NCI-H774 (cell line): ENCODE results near the gene SUSD4.
"Not testable (repeated sequence)": the region's sequence is repeated elsewhere in the genome, so short reads cannot be mapped to it uniquely, and the experiment has no call there.

Source experiments
- DNase-seq: peaks from one replicate; lab custom pipeline; 2025; lab: John Stamatoyannopoulos, UW

The SUSD4 gene, protein sequence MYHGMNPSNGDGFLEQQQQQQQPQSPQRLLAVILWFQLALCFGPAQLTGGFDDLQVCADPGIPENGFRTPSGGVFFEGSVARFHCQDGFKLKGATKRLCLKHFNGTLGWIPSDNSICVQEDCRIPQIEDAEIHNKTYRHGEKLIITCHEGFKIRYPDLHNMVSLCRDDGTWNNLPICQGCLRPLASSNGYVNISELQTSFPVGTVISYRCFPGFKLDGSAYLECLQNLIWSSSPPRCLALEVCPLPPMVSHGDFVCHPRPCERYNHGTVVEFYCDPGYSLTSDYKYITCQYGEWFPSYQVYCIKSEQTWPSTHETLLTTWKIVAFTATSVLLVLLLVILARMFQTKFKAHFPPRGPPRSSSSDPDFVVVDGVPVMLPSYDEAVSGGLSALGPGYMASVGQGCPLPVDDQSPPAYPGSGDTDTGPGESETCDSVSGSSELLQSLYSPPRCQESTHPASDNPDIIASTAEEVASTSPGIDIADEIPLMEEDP

DNA sequence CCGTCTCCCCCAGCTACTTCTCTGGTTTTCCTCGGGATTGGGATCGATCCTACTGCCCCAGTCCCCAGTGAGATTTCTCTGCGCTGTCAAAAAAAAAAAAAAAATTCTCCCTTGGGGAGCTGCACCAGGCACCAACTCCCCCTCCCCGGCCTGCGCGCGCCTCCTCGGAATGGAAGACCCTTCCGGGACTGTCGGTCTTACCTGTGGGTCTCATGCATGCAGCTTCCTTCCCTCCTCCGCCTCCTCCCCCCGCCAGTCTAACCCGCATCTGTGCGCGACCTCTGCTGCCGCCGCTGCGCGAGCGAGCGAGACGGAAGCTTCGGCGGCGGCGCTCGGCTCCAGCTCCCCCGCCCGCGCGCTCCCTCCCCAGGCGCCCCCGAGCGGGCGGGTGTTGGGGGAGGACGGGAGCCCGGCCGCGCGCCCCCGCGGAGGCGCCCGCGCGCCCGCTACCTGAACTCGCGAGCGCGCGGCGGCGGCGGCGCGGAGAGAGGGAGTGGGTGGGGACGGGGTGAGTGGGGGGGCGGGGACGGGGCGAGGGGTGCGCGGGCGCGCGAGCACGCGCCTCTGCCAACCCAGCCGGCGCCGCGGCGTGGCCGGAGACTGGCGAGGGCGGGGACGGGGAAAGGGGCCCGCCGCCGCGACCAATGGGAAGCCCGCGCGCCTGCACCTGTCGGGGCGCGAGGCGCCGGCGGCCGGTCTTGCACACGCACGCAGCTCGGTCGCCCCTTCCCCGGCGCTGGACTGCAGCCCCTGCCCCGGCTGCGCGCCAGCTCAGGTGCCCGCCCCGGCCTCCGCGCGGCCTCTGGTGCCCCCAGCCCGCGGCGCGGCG, at the start of gene SUSD4:
TSS of gene SUSD4 (minus strand) at position 321 of the 829 bp plus-strand sequence. CDS start 751 bp downstream, outside the sequence.
- DNase-seq = peak; percentile 88

DNA sequence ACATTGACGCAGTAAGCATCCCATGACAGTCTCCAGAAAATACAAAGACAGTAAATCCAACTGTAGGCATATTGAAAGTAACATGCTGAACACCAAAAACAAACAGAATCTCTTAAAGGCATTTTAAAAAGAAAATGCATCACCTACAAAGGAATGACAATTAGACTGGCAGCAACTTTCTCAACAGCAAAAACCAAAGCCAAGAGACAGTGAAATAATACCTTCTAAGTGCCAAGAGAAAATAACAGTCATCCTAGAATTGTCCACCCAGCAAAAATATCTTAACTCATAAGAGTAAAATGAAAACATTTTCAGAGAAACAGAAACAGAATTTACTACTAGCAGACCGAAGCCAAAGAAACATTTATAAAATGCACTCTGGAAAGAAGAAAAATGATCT, 49.2 kb upstream of the SUSD4 start:
- DNase-seq = no peak

DNA sequence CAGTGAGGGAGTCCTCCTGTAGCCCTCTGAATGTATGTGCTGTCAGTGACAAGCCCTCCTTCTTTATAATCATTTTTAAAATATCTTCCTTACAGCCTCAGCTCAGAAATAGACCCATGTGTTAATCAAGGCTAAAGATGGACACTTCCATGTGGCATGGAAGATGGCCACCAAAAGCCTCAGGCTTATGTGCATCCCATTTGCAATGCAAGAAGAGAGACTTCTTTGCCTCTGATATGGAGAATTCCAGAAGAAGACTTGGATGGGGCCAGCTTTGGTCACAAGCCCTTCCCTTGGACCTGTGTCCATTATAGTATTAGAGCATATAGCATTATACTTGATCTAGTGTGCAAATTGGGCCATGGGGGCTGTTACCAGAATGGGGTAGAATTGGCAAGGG, 47.7 kb upstream of the SUSD4 start:
- DNase-seq = no peak

GRCh38 chr1:223411309-223411708, 47.3 kb upstream of the SUSD4 start:
- no peak for DNase-seq

DNA sequence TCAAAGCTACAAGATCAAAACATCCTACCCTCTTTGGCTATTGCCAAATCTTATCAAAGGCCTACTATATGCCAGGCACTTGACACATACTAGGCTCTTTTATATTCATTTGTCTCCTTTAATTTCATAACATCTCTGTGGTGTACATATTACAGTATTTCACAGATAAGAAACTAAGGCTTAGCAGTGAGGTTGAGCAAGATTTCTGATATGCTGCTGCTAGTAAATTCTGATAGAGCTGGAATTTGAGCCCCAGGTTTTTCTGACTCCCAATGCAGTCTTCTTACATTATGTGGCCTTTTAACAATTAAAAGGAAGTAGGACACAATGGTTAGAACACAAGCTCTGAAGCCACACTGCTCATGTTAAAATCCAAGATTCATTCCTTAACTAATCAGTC, 46.1 kb upstream of the SUSD4 start:
- DNase-seq = no peak

DNA sequence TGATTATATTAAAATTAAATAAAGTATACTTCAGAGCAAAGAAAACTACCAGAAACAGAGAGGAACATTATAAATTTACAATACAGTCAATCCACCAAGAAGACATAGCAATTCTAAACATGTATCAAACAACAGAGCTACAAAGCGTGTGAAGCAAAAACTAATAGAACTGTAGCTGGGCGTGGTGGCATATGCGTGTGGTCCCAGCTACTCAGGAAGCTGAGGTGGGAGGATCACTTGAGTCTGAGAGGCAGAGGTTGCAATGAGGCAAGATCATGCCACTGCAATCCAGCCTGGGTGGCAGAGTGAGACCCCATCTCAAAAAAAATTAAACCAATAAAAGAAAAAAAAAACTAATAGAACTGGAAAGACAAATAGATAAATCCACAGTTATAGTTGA, 41.5 kb upstream of the SUSD4 start:
- DNase-seq = no peak

DNA sequence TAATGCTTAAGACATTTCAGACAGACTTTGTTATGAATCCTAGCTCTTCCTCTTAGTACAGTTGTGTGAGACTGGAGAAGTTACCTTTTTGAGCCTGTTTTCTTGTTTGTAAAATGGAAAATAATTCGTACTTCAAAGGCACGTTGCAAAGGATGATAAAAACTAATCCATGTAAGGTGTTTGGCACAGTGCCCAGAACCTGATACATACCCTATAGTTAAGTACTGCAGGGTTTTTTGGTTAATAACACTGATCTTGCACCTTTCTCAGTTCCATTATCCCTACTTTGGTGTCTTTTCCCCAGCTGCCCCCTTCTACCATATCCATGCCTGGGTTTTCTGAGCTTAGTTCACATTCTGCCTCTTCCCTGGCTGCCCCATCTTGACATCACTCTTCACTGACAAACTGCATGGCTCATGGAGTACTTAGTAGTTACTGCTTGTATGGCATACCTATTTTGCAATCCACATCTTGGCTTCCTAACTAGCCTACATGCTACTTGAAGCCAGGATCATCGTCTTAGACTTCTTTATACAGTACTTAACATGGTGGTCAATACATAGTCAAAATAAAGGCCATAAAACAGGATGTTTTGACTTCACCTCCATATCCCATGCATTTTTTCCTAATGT, 39.3 kb upstream of the SUSD4 start:
- DNase-seq = no peak

DNA sequence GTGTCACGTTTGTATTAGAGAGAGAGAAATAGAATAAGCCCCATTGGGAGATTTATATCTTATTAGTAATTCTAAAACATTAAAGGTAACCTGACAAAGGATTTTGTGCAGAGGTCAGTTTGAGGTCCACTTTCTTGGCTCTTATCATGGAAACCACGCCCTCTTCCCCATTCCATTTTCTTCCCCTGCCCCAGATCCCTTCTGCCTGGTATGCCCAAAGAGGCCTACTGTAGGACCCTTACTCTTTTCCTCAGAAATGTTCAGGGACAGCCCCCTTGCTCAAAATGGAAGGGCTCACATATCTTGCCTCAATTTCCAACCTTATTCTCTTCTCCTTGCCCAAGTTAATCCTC, 38.8 kb upstream of the SUSD4 start:
- DNase-seq = no peak

- DNase-seq = no peak
Observed at GRCh38 chr1:223401873-223402789, 38.2 kb upstream of the SUSD4 start.

GRCh38 chr1:223399393-223399792, 35.4 kb upstream of the SUSD4 start:
- not testable (repeated sequence) for DNase-seq

GRCh38 chr1:223394706-223395105, 30.7 kb upstream of the SUSD4 start:
- no peak for DNase-seq

DNA sequence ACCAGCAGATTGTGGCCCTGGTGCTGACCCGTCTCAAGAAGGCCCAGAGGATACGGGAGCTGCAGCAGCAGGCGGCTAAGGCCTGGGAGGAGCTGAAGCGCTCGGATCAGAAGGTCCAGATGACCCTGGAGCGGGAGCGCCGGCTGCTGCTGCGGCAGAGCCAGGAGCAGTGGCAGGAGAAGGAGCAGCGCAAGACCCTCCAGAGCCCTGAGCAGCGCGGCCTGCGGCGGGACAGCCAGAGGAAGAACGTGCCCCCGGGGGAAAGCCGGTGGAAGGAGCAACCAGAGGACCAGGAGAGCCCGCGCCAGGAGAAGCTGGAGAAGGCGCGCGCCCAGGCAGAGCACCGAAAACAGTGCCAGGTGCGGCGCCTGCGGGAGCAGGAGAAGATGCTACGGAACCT, 30.3 kb upstream of the SUSD4 start:
- no peak for DNase-seq

DNA sequence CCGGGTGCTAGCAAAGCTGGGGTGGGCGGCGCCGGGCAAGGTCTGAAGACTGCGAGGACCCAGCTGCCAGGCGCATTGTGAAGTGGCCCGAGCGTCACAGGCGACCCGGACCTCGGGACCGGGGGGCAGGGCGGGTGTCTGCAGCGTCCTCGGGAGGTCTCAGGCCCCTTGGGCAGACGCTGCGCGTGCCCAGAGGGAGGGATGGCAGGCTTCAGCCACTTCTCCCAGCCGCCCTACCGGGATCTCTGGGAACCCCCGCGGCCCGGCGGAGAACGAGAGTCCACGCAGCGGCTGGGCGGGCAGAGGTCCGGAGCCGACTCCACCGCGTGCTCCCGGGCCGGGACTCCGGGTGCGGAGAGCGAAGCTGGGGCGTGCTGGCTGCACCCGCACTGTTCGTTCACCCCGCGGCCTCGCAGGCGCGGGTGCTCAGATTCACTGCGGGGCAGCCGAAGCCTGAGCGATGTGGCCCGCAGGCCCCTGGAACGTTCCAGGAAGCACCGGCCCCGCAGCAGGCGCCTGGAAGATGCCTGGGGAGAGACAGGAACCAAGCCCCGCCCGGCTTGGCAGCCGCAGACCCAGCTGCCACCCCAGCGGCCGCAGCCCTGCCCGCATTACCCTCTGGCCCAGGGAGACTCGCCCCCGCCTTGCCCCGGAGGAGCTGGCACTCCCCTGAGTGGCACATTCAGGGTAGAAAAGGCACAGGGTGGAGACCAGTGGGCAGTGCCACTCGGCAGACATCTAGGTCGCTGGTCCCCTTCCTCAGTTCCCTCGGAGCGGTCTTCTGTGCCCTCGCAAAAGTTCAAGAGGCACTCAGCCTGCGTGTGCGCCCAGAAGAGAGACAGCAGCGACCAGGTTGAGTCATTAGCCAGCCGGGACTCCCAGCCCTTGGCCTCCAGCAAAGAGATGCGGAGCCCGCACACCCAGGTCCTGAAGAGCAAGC, 29.6 kb upstream of the SUSD4 start, which contains the start of gene CCDC185:
TSS of gene CCDC185 (plus strand) at position 141 of the 940 bp plus-strand sequence. CDS start at position 202, 61 bp downstream.
- peak; percentile 29 for DNase-seq

GRCh38 chr1:223390618-223391017, 26.6 kb upstream of the SUSD4 start:
- DNase-seq = no peak

DNA sequence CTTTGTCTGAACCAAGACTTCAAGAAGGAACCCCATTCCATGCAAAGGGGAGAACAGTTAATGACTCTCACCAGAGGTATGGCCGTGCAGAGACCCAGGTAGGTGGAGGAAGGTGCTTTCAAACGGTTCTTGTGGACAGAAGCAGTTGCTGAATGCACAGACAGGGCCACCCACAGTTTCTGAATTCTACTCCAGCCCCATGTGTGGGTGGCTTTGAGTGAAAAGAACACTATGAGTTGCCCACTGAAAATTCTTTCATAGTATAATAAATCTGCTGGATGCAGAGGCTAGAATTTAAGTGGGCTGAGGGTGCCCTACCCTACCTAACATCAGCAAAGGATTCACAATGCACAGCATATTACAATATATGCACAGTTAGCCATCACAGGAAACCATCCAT, 22.0 kb upstream of the SUSD4 start:
- DNase-seq = no peak

GRCh38 chr1:223378754-223379153, 14.8 kb upstream of the SUSD4 start:
- no peak for DNase-seq

DNA sequence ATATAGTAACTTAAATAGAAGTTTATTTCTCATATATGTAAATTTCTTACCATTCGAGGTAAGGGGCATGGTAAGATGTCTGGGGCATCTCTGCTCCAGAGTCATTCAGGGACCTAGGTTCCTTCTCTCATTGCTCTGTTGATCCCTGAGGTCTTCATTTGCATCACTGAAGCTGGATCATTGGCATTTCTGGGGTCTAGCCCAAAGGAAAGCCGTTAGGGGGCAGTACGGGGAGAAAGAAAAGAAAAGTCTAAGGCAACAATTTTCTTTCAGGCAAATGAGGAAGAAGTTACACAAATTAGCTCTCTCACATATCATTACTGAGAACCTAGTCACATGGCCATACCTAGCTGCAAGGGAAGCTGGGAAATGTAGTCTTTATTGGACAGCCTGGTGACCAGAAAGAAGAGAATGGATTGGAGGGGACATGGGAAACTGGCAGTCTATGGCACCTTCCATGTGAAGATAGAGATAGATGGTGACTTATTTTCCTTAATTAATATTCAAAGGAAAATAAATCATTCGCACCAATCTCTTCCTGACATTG, 10.2 kb upstream of the SUSD4 start:
- no peak for DNase-seq

DNA sequence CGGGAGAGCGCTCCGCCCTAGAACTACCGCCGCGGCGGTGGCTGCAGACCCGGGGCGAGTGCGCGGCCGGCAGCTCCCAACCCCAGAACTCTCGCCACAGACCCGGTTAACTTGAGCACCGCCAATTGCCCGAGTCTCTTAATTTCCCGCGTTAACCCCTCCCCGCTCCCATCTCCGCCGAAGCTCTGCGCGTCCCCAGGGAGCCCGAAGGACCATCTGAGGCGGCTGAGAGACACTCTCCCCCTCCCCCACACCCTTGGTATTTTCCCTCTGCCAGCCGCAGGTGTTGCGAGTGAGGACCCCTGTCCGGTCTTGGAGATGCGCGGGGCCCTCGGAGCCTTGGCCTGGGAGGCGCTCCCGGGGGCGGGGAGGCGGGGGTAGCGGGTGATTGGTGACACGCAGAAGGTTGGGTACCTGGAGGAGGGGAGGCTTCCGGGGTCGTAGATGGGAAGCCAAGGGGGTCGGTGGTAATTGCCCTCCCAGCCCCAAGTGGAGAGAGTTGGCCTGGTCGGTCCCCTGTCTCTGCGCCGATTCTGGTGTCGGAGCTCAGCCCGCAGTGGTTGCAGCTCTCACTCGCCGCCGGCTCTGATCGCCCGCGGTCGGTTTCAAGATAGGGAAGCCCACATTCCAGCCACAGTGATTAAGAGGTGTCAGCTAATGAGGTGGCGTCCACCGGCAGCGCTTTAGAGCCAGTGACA, 858 bp upstream of the SUSD4 start:
- no peak for DNase-seq
